HEK293 (cell line): Measurements from ENCODE around the gene LPP.
"Not testable (repeated sequence)": the region's sequence is repeated elsewhere in the genome, so short reads cannot be mapped to it uniquely, and the experiment has no call there.

Experiments
- CTCF ChIA-PET: fragments of 350-600 bp; formaldehyde crosslinking; extraction: SDS; loops from one replicate; lab custom pipeline; 2021; ENCODE audit warnings: antibody characterized with exemption; lab: Yijun Ruan, JAX
- POLR2A ChIA-PET: fragments of 300-600 bp; formaldehyde crosslinking; extraction: SDS; loops from one replicate; lab custom pipeline; 2020; ENCODE audit warnings: antibody characterized with exemption, inconsistent platforms; lab: Yijun Ruan, JAX
- H3K27ac ChIP-seq: fragments of 200-500 bp; sonication (Bioruptor generic); 2 replicates; pipeline ENCODE4 v1.5.1; 2014; ENCODE audit warnings: low read depth, low read length, control low read depth, inconsistent platforms; ENCODE audit errors: extremely low read depth
- H3K36me3 ChIP-seq, 2 experiments: fragments of 200-500 bp in 1 of 2; sonication (Bioruptor generic) in 1 of 2; 1 replicate in 1 of 2; 2 replicates in 1 of 2; pipeline ENCODE4 v1.5.1; 2014 to 2017; ENCODE audit warnings: inconsistent platforms in 2 of 2, low read length in 2 of 2; ENCODE audit not compliant: control insufficient read depth in 2 of 2, insufficient read depth in 1 of 2
- H3K4me1 ChIP-seq: fragments of 200-500 bp; sonication (Bioruptor generic); 2 replicates; pipeline ENCODE4 v1.5.1; 2014; ENCODE audit warnings: mild to moderate bottlenecking, low read length, inconsistent platforms; ENCODE audit not compliant: control insufficient read depth, insufficient read depth
- H3K4me3 ChIP-seq: 2 replicates; pipeline ENCODE4 v1.5.1; 2011; ENCODE audit warnings: low read depth, mild to moderate bottlenecking, control low read depth, low read length, moderate library complexity
- H3K9me3 ChIP-seq: fragments of 200-500 bp; sonication (Bioruptor generic); 2 replicates; pipeline ENCODE4 v1.5.1; 2014; ENCODE audit warnings: low read depth, low read length, inconsistent platforms; ENCODE audit not compliant: control insufficient read depth, insufficient read depth
- GLI4 ChIP-seq: fragments of 450-650 bp; formaldehyde crosslinking; IDR thresholded peaks from 2 replicates; pipeline ENCODE4 v1.5.1; 2016; ENCODE audit warnings: missing biosample characterization, missing genetic modification characterization
- KLF8 ChIP-seq: fragments of 450-650 bp; formaldehyde crosslinking; IDR thresholded peaks from 2 replicates; pipeline ENCODE4 v1.5.1; 2016; ENCODE audit warnings: missing biosample characterization, missing genetic modification characterization
- PRDM6 ChIP-seq: fragments of 450-650 bp; formaldehyde crosslinking; IDR thresholded peaks from 2 replicates; pipeline ENCODE4 v1.5.1; 2017; ENCODE audit warnings: missing biosample characterization, missing genetic modification characterization
- REST ChIP-seq: fragments of 450-650 bp; formaldehyde crosslinking; IDR thresholded peaks from 2 replicates; pipeline ENCODE4 v1.5.1; 2016; ENCODE audit warnings: missing biosample characterization, missing genetic modification characterization
- ZBTB10 ChIP-seq: fragments of 450-650 bp; formaldehyde crosslinking; IDR thresholded peaks from 2 replicates; pipeline ENCODE4 v1.5.1; 2016; ENCODE audit warnings: missing biosample characterization, missing genetic modification characterization
- ZBTB17 ChIP-seq: fragments of 450-650 bp; formaldehyde crosslinking; IDR thresholded peaks from 2 replicates; pipeline ENCODE4 v1.5.1; 2016; ENCODE audit warnings: missing biosample characterization, missing genetic modification characterization
- ZBTB20 ChIP-seq: fragments of 450-650 bp; formaldehyde crosslinking; IDR thresholded peaks from 2 replicates; pipeline ENCODE4 v1.5.1; 2016; ENCODE audit warnings: missing biosample characterization, missing genetic modification characterization
- ZBTB7A ChIP-seq: fragments of 450-650 bp; formaldehyde crosslinking; IDR thresholded peaks from 2 replicates; pipeline ENCODE4 v1.5.1; 2016; ENCODE audit warnings: low read depth, missing biosample characterization, missing genetic modification characterization
- ZFHX2 ChIP-seq: fragments of 450-650 bp; formaldehyde crosslinking; conservative IDR thresholded peaks from 2 replicates; pipeline ENCODE4 v1.5.1; 2016; ENCODE audit warnings: missing biosample characterization, missing genetic modification characterization
- ZNF132 ChIP-seq: fragments of 450-650 bp; formaldehyde crosslinking; IDR thresholded peaks from 2 replicates; pipeline ENCODE4 v1.5.1; 2017; ENCODE audit warnings: missing biosample characterization, missing genetic modification characterization, borderline replicate concordance
- ZNF146 ChIP-seq: fragments of 450-650 bp; formaldehyde crosslinking; IDR thresholded peaks from 2 replicates; pipeline ENCODE4 v1.5.1; 2016; ENCODE audit warnings: missing biosample characterization, missing genetic modification characterization
- ZNF335 ChIP-seq: fragments of 450-650 bp; formaldehyde crosslinking; conservative IDR thresholded peaks from 2 replicates; pipeline ENCODE4 v1.5.1; 2016; ENCODE audit warnings: missing biosample characterization, missing genetic modification characterization
- ZNF426 ChIP-seq: fragments of 450-650 bp; formaldehyde crosslinking; IDR thresholded peaks from 2 replicates; pipeline ENCODE4 v1.5.1; 2017; ENCODE audit warnings: missing biosample characterization, missing genetic modification characterization, mild to moderate bottlenecking, inconsistent platforms, moderate library complexity
- ZNF529 ChIP-seq: fragments of 450-650 bp; formaldehyde crosslinking; IDR thresholded peaks from 2 replicates; pipeline ENCODE4 v1.5.1; 2017; ENCODE audit warnings: missing genetic modification characterization, missing biosample characterization; ENCODE audit not compliant: insufficient replicate concordance
- ZNF548 ChIP-seq: fragments of 450-650 bp; formaldehyde crosslinking; IDR thresholded peaks from 2 replicates; pipeline ENCODE4 v1.5.1; 2016; ENCODE audit warnings: missing biosample characterization, missing genetic modification characterization
- ZNF624 ChIP-seq: fragments of 450-650 bp; formaldehyde crosslinking; IDR thresholded peaks from 2 replicates; pipeline ENCODE4 v1.5.1; 2017; ENCODE audit warnings: missing biosample characterization, missing genetic modification characterization
- ZNF664 ChIP-seq: fragments of 450-650 bp; formaldehyde crosslinking; IDR thresholded peaks from 2 replicates; pipeline ENCODE4 v1.5.1; 2016; ENCODE audit warnings: missing biosample characterization, missing genetic modification characterization
- ZSCAN30 ChIP-seq: fragments of 450-650 bp; IDR thresholded peaks from 2 replicates; pipeline ENCODE4 v1.5.1; 2018; ENCODE audit warnings: missing biosample characterization, mild to moderate bottlenecking, missing genetic modification characterization, moderate library complexity

Gene LPP

GRCh38 chr3:188633206-188633605 lies 479.2 kb downstream of the LPP start (continued):
- TF ChIP-seq REST (tag by site-specific recombination) (no peak), ZNF335 (tag by site-specific recombination) (no peak), ZFHX2 (tag by site-specific recombination) (no peak)

DNA sequence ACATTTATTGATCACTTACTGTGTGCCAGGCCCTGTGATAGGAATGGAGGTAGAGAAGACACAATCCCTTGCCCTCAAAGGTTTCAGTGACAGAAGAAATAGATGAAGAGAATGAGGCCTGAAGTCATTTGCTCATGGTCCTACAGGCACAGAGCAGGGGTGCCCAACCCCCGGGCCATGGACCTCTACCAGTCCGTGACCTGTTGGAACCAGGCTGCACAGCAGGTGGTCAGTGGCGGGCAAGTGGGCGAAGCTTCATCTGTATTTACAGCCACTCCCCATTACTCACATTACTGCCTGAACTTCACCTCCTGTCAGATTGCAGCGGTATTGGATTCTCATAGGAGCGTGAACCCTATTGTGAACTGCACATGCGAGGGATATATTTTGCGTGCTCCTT lies 480.3 kb downstream of the LPP start:
- CTCF ChIA-PET = interaction anchor here (0.5 kb wide), 1 partner anchor 30 kb away, joined by 3 read pairs; no protein-coding TSS in a partner anchor
- H3K36me3 ChIP-seq = no peaks in the 10 kb centered on the region
- H3K4me3 ChIP-seq = no peak overlapping the region
- TF ChIP-seq ZBTB10 (tag by site-specific recombination) (no peak), ZBTB17 (tag by site-specific recombination) (no peak), ZNF624 (no peak), GLI4 (tag by site-specific recombination) (no peak), ZNF335 (tag by site-specific recombination) (no peak)
- H3K9me3 ChIP-seq = no peaks in the 10 kb centered on the region
- H3K27ac ChIP-seq = no peak overlapping the region
- POLR2A ChIA-PET = no interaction called here
- no peaks in the 10 kb centered on the region for H3K4me1 ChIP-seq

DNA sequence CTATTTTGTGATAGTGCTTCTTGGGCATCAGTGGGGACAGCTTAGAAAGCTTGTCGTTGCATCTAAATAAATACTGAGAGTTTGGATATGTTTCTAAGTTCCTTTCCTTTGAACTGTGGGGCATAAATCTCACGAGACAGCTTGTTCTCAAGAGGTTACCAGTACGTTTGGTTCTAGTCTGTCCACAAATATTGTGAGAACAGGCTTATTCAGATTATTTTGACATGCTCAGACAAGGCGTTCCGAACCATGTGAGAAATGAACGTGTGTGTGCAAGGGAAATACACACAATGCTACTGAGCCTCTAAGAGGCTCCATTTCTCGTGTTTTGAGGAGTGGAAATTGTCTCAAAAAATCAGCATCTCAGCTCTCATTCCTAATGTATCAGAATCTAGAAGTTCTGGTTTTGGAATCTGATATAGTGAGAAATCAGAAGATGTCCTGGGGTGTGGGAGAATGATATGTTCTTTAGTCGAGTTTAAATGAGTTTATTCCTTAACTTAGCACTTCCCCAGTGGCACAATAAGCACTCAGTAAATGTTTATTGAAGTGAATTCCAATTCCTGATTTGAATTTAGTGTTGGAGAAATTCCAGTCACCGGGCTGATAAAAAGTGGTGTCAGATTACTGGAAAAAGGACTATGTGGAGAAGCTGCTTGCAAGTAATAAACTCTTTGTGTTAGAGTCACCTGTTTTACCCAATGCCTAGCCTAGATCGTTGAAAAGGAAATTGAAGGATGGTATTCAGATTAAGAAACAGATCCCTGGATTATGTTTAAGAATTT lies 481.5 kb downstream of the LPP start:
- Histone ChIP-seq H3K27ac (no peak overlapping the region), H3K4me3 (no peak overlapping the region), H3K9me3 (no peaks in the 10 kb centered on the region), H3K4me1 (no peaks in the 10 kb centered on the region), H3K36me3 (no peaks in the 10 kb centered on the region)
- TF ChIP-seq ZBTB7A (tag by site-specific recombination) (no peak), ZNF548 (tag by site-specific recombination) (no peak), ZNF146 (no peak), ZNF664 (peak; percentile 60; the same call in 1 of the 2 replicates), PRDM6 (tag by site-specific recombination) (peak; percentile 78), ZNF529 (tag by site-specific recombination) (no peak), ZBTB20 (tag by site-specific recombination) (no peak), KLF8 (tag by site-specific recombination) (no peak), ZNF132 (no peak), ZSCAN30 (tag by site-specific recombination) (peak; percentile 88), ZNF426 (tag by site-specific recombination) (no peak)
- ChIA-PET CTCF (no interaction called here), POLR2A (no interaction called here)

DNA sequence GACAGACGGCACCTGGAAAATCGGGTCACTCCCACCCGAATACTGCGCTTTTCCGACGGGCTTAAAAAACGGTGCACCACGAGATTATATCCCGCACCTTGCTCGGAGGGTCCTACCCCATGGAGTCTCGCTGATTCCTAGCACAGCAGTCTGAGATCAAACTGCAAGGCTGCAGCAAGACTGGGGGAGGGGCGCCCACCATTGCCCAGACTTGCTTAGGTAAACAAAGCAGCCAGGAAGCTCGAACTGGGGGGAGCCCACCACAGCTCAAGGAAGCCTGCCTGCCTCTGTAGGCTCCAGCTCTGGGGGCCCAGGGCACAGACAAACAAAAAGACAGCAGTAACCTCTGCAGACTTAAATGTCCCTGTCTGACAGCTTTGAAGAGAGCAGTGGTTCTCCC lies 482.3 kb downstream of the LPP start:
- CTCF ChIA-PET, H3K36me3 ChIP-seq, H3K4me3 ChIP-seq, POLR2A ChIA-PET, H3K9me3 ChIP-seq, H3K27ac ChIP-seq, H3K4me1 ChIP-seq: not testable (repeated sequence)
